GM12878 (cell line): Measurements from ENCODE around the gene TBC1D19. TPM values are rescaled to one million over a fixed set of nuclear protein-coding genes. Genes with fewer than 3 reads are reported as not detected.

Experiments used
- ATAC-seq: fragments of 200-7000 bp; cut with Tn5 transposase; 3 replicates; pipeline ENCODE4 v1.9.1; 2020; ENCODE audit warnings: mild to moderate bottlenecking, moderate library complexity
- BruUV-seq: library from RNA; stranded (reverse); fragments of 400-500 nt; replicated peaks from 2 replicates; lab custom pipeline; 2021; lab: Mats Ljungman, UMichigan
- CTCF ChIA-PET: fragments of 300-600 bp; sonication (Branson Sonifier 250); formaldehyde crosslinking; extraction: SDS; loops from one replicate; lab custom pipeline; 2021; ENCODE audit warnings: inconsistent platforms; lab: Yijun Ruan, JAX
- POLR2A ChIA-PET: fragments of 350-600 bp; formaldehyde crosslinking; extraction: SDS; loops from one replicate; lab custom pipeline; 2021; ENCODE audit warnings: inconsistent platforms; lab: Charles Lee
- RAD21 ChIA-PET: fragments of 300-600 bp; sonication (Branson Sonifier 250); formaldehyde crosslinking; loops from one replicate; lab custom pipeline; 2023; ENCODE audit warnings: antibody characterized with exemption; ENCODE audit not compliant: unreplicated experiment; lab: Charles Lee
- SMC1A ChIA-PET: fragments of 300-600 bp; sonication (Branson Sonifier 250); formaldehyde crosslinking; loops from one replicate; lab custom pipeline; 2023; ENCODE audit not compliant: unreplicated experiment, uncharacterized antibody; lab: Charles Lee
- DNase-seq: peaks from one replicate; pipeline ENCODE4 v3.0.0-alpha.2; 2011; ENCODE audit warnings: low read depth, low spot score
- FAIRE-seq: peaks from 3 replicates; lab custom pipeline; 2011; peaks lifted over from hg19 to GRCh38; lab: Jason Lieb, UNC
- H2AFZ ChIP-seq: 2 replicates; pipeline ENCODE4 v1.6.0; 2011; ENCODE audit warnings: low read depth, low read length, control low read depth; ENCODE audit not compliant: control insufficient read depth
- H3K27ac ChIP-seq: 2 replicates; pipeline ENCODE4 v1.5.1; 2011; ENCODE audit warnings: control low read depth; ENCODE audit not compliant: control insufficient read depth, insufficient read depth
- H3K27me3 ChIP-seq, 2 experiments: replicated peaks in 1 of 2; 2 replicates each; pipeline versions ENCODE4 v1.6.0 to v1.6.1; 2011; ENCODE audit warnings: low read length in 1 of 2; ENCODE audit not compliant: control insufficient read depth in 2 of 2, insufficient read depth in 2 of 2
- H3K36me3 ChIP-seq, 2 experiments: 2 replicates each; pipeline ENCODE4 v1.5.1; 2011; ENCODE audit warnings: low read length in 1 of 2; ENCODE audit not compliant: control insufficient read depth in 2 of 2, insufficient read depth in 2 of 2
- H3K4me1 ChIP-seq: 2 replicates; pipeline ENCODE4 v1.6.1; 2011; ENCODE audit warnings: mild to moderate bottlenecking, low read length, moderate library complexity, mixed read lengths; ENCODE audit not compliant: control insufficient read depth, insufficient read depth
- H3K4me2 ChIP-seq: 2 replicates; pipeline ENCODE4 v1.6.0; 2011; ENCODE audit warnings: control low read depth; ENCODE audit not compliant: control insufficient read depth, insufficient read depth
- H3K4me3 ChIP-seq: fragments of 200-600 bp; sonication (generic); 2 replicates; pipeline ENCODE4 v1.5.1; 2016
- H3K79me2 ChIP-seq: 2 replicates; pipeline ENCODE4 v1.6.0; 2011; ENCODE audit warnings: low read length; ENCODE audit not compliant: control insufficient read depth, insufficient read depth
- H3K9ac ChIP-seq: 2 replicates; pipeline ENCODE4 v1.8.0; 2011; ENCODE audit warnings: low read length, control low read depth, mixed read lengths; ENCODE audit not compliant: control insufficient read depth, insufficient read depth
- H3K9me3 ChIP-seq: replicated peaks from 3 replicates; pipeline ENCODE4 v1.5.1; 2011; ENCODE audit warnings: mild to moderate bottlenecking, low read length; ENCODE audit not compliant: control insufficient read depth, insufficient read depth
- H4K20me1 ChIP-seq: 2 replicates; pipeline ENCODE4 v1.6.0; 2011; ENCODE audit not compliant: control insufficient read depth, insufficient read depth
- BMI1 ChIP-seq: fragments of 450-650 bp; IDR thresholded peaks from 2 replicates; pipeline ENCODE4 v1.6.1; 2016; ENCODE audit warnings: mild to moderate bottlenecking, moderate library complexity, borderline replicate concordance
- CBX3 ChIP-seq: fragments of 200-600 bp; sonication (generic); IDR thresholded peaks from 2 replicates; pipeline ENCODE4 v1.6.1; 2016; ENCODE audit warnings: low read depth, borderline replicate concordance
- GATAD2B ChIP-seq: fragments of 450-650 bp; conservative IDR thresholded peaks from 2 replicates; pipeline ENCODE4 v1.6.1; 2017; ENCODE audit warnings: low read depth, mild to moderate bottlenecking, moderate library complexity
- JUNB ChIP-seq: IDR thresholded peaks from 2 replicates; pipeline ENCODE4 v1.6.1; 2016; ENCODE audit warnings: antibody characterized with exemption, mild to moderate bottlenecking
- RAD21 ChIP-seq: IDR thresholded peaks from 2 replicates; pipeline ENCODE4 v1.6.1; 2011; ENCODE audit warnings: mild to moderate bottlenecking, low read depth, low read length, moderate library complexity; ENCODE audit not compliant: insufficient read depth
- TCF7 ChIP-seq: IDR thresholded peaks from 2 replicates; pipeline ENCODE4 v1.6.1; 2014; ENCODE audit warnings: antibody characterized with exemption, borderline replicate concordance
- ZSCAN29 ChIP-seq: fragments of 450-650 bp; IDR thresholded peaks from 2 replicates; pipeline ENCODE4 v1.6.1; 2017; ENCODE audit warnings: mild to moderate bottlenecking, moderate library complexity
- in situ Hi-C: fragments of 300-500 bp; cut with MboI; formaldehyde crosslinking; loops from 9 replicates; pipeline ENCODE4 v1.14.3; 2018; ENCODE audit warnings: mixed read lengths
- intact Hi-C: fragments of 100-400 bp; cut with micrococcal nuclease; formaldehyde crosslinking; loops from one replicate; pipeline ENCODE4 v1.14.2; 2022; ENCODE audit not compliant: unreplicated experiment
- polyA plus RNA-seq, 11 experiments: library from polyadenylated mRNA; depleted of rRNA in 4 of 11; unstranded in 6 of 11; stranded (reverse) in 5 of 11; fragments of >200 nt; fragmentation: Nextera tagmentation in 4 of 11; fragmentation: Illumina TruSeq in 1 of 11; extraction: Ambion mirVana in 4 of 11; extraction: Trizol in 1 of 11; gene quantifications; 1 replicate in 1 of 11; 2 replicates in 10 of 11; pipeline versions ENCODE4 v1.2.1 to v1.2.3, GENCODE V29; 2011 to 2016; ENCODE audit warnings: inconsistent platforms in 2 of 11, missing spikeins in 2 of 11, low read depth in 1 of 11
- total RNA-seq, 4 experiments: library from RNA; depleted of rRNA in 3 of 4; stranded (reverse); fragments of >200 nt in 3 of 4; fragmentation: Illumina TruSeq in 1 of 4; extraction: Trizol in 1 of 4; gene quantifications; 2 replicates each; pipeline versions ENCODE4 v1.2.1 to v1.2.3, GENCODE V29; 2013 to 2021
- TF ChIP-seq, protein P1 (sequence below): fragments of 450-650 bp; IDR thresholded peaks from 2 replicates; pipeline ENCODE4 v1.6.1; 2017; ENCODE audit warnings: mild to moderate bottlenecking, moderate library complexity
- TF ChIP-seq, protein P2 (sequence below): fragments of 450-650 bp; IDR thresholded peaks from 2 replicates; pipeline ENCODE4 v1.6.1; 2017; ENCODE audit warnings: mild to moderate bottlenecking, low read depth, inconsistent platforms; ENCODE audit not compliant: poor library complexity, severe bottlenecking

Gene TBC1D19
- total and polyA plus RNA-seq, 10 of the 15 experiments (the other 5 are each of a cell fraction or from before 2014, with no cell fraction given): 0.29 to 3.9 (median 2.1) TPM

DNA sequence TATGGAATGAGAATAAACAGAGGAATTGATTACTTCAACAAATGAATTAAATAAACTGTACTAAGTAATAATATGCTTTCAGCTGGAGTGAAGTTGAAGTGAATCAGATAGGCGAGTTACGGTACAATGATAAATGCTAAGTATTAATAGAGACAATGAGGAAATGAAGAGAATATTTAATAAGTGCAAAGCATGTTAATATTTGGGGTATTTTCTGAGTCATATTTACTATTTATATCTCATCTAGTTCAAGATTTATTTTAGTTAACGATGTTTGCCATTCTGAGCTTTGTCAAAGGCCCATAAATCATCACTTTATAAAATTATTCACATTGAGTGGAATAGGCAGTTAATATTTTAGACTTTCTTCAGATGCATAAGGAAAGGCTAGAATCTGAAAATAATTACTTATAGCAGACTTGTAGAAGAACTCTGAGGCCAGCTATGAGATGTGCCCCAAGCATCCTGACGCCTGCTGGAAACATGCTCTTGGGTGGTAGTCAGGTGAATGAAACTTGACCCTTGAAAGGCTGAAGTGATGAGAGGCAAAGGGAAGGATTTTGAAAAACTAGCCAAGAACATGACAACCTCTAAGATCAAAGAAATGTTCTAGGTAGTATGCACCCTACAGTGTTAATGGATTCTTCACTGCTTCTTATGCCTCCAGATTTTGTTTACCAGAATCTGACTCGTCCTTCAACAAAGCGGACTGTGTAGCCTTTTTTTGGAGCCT, 142.9 kb downstream of the TBC1D19 start (continued):
- TF ChIP-seq, protein P1, sequence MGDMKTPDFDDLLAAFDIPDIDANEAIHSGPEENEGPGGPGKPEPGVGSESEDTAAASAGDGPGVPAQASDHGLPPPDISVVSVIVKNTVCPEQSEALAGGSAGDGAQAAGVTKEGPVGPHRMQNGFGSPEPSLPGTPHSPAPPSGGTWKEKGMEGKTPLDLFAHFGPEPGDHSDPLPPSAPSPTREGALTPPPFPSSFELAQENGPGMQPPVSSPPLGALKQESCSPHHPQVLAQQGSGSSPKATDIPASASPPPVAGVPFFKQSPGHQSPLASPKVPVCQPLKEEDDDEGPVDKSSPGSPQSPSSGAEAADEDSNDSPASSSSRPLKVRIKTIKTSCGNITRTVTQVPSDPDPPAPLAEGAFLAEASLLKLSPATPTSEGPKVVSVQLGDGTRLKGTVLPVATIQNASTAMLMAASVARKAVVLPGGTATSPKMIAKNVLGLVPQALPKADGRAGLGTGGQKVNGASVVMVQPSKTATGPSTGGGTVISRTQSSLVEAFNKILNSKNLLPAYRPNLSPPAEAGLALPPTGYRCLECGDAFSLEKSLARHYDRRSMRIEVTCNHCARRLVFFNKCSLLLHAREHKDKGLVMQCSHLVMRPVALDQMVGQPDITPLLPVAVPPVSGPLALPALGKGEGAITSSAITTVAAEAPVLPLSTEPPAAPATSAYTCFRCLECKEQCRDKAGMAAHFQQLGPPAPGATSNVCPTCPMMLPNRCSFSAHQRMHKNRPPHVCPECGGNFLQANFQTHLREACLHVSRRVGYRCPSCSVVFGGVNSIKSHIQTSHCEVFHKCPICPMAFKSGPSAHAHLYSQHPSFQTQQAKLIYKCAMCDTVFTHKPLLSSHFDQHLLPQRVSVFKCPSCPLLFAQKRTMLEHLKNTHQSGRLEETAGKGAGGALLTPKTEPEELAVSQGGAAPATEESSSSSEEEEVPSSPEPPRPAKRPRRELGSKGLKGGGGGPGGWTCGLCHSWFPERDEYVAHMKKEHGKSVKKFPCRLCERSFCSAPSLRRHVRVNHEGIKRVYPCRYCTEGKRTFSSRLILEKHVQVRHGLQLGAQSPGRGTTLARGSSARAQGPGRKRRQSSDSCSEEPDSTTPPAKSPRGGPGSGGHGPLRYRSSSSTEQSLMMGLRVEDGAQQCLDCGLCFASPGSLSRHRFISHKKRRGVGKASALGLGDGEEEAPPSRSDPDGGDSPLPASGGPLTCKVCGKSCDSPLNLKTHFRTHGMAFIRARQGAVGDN: no peak
- TF ChIP-seq GATAD2B: no peak
- TF ChIP-seq RAD21: no peak
- TF ChIP-seq TCF7: no peak
- TF ChIP-seq, protein P2, sequence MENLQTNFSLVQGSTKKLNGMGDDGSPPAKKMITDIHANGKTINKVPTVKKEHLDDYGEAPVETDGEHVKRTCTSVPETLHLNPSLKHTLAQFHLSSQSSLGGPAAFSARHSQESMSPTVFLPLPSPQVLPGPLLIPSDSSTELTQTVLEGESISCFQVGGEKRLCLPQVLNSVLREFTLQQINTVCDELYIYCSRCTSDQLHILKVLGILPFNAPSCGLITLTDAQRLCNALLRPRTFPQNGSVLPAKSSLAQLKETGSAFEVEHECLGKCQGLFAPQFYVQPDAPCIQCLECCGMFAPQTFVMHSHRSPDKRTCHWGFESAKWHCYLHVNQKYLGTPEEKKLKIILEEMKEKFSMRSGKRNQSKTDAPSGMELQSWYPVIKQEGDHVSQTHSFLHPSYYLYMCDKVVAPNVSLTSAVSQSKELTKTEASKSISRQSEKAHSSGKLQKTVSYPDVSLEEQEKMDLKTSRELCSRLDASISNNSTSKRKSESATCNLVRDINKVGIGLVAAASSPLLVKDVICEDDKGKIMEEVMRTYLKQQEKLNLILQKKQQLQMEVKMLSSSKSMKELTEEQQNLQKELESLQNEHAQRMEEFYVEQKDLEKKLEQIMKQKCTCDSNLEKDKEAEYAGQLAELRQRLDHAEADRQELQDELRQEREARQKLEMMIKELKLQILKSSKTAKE: no peak

DNA sequence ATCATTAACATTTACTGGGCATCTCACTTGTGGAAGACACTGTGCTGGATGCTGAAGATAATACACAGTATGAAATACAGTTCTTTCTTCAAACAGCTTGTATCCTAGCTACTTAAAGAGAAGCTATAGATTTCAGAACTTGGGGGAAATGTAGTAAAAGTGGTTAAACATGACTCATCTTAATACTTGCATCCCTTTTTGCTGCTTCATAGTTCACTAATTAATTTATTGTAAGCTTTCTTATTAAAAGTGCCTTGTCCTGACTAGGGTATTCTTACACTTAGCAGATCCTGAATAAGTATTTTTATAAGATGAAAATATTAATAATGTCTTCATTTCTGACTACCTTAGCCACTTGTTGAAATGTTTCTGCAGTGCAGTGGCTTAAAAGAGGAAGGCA, 144.0 kb downstream of the TBC1D19 start:
- SMC1A ChIA-PET: no interaction called here
- intact Hi-C loops: no loop called here
- Histone ChIP-seq H3K27me3 (no peaks in the 10 kb centered on the region), H3K36me3 (no peaks in the 10 kb centered on the region), H3K9ac (no peak overlapping the region), H3K9me3 (no peaks in the 10 kb centered on the region), H2AFZ (no peak overlapping the region), H3K4me2 (no peak overlapping the region), H3K4me3 (no peak overlapping the region)
- no TSS peak for BruUV-seq
- RAD21 ChIA-PET: no interaction called here
- TF ChIP-seq BMI1 (no peak), CBX3 (no peak), ZSCAN29 (no peak), JUNB (0 out of 2 replicates have a peak, but pooled peaks have one; percentile 30)
- TF ChIP-seq, all 136 proteins: peak for 1
- Histone ChIP-seq H3K4me1 (no peaks in the 10 kb centered on the region; the same call in 1 of the 2 replicates), H4K20me1 (no peaks in the 10 kb centered on the region), H3K27ac (no peak overlapping the region), H3K79me2 (no peaks in the 10 kb centered on the region)
- POLR2A ChIA-PET: no interaction called here
- FAIRE-seq (no peak), ATAC-seq (no peak), DNase-seq (no peak)
- CTCF ChIA-PET: interaction anchor here (1.5 kb wide), 1 partner anchor 19 kb away, joined by 3 read pairs; no protein-coding TSS in a partner anchor
- in situ Hi-C loops: no loop called here
